Measurements from ENCODE around the gene APOA5.

DNA sequence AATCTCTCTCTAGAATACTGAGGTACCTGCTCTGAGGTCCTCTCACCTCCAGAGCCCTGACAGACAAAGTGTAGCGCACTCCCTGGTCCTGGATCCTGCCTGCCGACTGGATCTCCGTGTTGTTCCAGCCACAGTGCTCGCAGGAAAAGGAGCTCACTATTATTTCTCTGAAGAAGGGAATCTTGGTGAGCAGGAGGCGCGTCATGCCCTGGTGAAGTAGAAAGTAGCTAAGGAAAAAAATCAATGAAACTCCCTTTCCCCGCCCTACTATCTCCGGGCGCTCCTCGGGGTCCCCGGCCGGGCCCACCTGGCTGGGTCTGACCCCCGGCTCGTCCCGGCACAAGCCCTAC, 4.3 kb downstream of the APOA5 start:
- TF ChIP-seq, protein P1, sequence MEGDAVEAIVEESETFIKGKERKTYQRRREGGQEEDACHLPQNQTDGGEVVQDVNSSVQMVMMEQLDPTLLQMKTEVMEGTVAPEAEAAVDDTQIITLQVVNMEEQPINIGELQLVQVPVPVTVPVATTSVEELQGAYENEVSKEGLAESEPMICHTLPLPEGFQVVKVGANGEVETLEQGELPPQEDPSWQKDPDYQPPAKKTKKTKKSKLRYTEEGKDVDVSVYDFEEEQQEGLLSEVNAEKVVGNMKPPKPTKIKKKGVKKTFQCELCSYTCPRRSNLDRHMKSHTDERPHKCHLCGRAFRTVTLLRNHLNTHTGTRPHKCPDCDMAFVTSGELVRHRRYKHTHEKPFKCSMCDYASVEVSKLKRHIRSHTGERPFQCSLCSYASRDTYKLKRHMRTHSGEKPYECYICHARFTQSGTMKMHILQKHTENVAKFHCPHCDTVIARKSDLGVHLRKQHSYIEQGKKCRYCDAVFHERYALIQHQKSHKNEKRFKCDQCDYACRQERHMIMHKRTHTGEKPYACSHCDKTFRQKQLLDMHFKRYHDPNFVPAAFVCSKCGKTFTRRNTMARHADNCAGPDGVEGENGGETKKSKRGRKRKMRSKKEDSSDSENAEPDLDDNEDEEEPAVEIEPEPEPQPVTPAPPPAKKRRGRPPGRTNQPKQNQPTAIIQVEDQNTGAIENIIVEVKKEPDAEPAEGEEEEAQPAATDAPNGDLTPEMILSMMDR (IDR thresholded peaks at IDR 0.05; ENCODE audit: extremely low read depth in 1 of 2, insufficient read depth in 1 of 2, low read depth in 1 of 2, low read length in 2 of 2), result no peak
- TF ChIP-seq EZH2 (IDR thresholded peaks at IDR 0.05; ENCODE audit: borderline replicate concordance, low read depth, low read length, severe bottlenecking) (no peak), FOS (IDR thresholded peaks at IDR 0.05; ENCODE audit: borderline replicate concordance, insufficient read depth, low read length) (no peak)
